K562 (cell line): ENCODE results near the gene TXLNA. TPM values are rescaled to one million over a fixed set of nuclear protein-coding genes. Genes with fewer than 3 reads are reported as not detected.

ENCODE experiments used
- ATAC-seq: fragments of 200-7000 bp; cut with Tn5 transposase; 3 replicates; pipeline ENCODE4 v1.9.1; 2020; ENCODE audit warnings: moderate library complexity
- BruUV-seq: library from RNA; stranded (reverse); fragments of 400-500 nt; replicated peaks from 2 replicates; lab custom pipeline; 2021; lab: Mats Ljungman, UMichigan
- CTCF ChIA-PET: fragments of 300-600 bp; formaldehyde crosslinking; extraction: SDS; loops from one replicate; lab custom pipeline; 2021; ENCODE audit warnings: low intra/inter-chr PET ratio; lab: Yijun Ruan, JAX
- POLR2A ChIA-PET: fragments of 300-600, 350-650 bp; sonication (Branson Sonifier 250); formaldehyde crosslinking; extraction: SDS; loops from one replicate; lab custom pipeline; 2021; ENCODE audit warnings: antibody characterized with exemption, inconsistent platforms; lab: Yijun Ruan, JAX
- DNase-seq, 4 experiments: peaks; one replicate each; pipeline versions ENCODE4 v3.0.0 to v3.0.0-alpha.2; 2011 to 2018; ENCODE audit warnings: low spot score in 3 of 4, mixed read lengths in 3 of 4; ENCODE audit errors: extremely low read depth in 1 of 4
- FAIRE-seq: peaks from 2 replicates; lab custom pipeline; 2011; peaks lifted over from hg19 to GRCh38; lab: Jason Lieb, UNC
- H2AFZ ChIP-seq: 2 replicates; pipeline ENCODE4 v1.6.0; 2011; ENCODE audit warnings: low read depth, low read length, control low read depth, inconsistent platforms
- H3K27ac ChIP-seq: fragments of 200-600 bp; 3 replicates; pipeline ENCODE4 v1.8.0; 2011; ENCODE audit warnings: low read depth, mild to moderate bottlenecking, control low read depth, inconsistent platforms, low read length, moderate library complexity, mixed read lengths; ENCODE audit errors: extremely low read depth
- H3K27me3 ChIP-seq, 2 experiments: fragments of 300-600 bp in 1 of 2; 2 replicates in 1 of 2; 3 replicates in 1 of 2; pipeline versions ENCODE4 v1.6.0 to v1.8.0; 2011; ENCODE audit warnings: inconsistent platforms in 2 of 2, low read length in 2 of 2, mild to moderate bottlenecking in 1 of 2, mixed read lengths in 1 of 2, moderate library complexity in 1 of 2; ENCODE audit not compliant: control insufficient read depth in 2 of 2, insufficient read depth in 2 of 2
- H3K36me3 ChIP-seq: fragments of 300-600 bp; 3 replicates; pipeline ENCODE4 v1.8.0; 2011; ENCODE audit warnings: mild to moderate bottlenecking, low read length, inconsistent platforms; ENCODE audit not compliant: control insufficient read depth, insufficient read depth
- H3K4me1 ChIP-seq, 2 experiments: fragments of 200-600 bp in 1 of 2; replicated peaks in 1 of 2; 2 replicates in 1 of 2; 3 replicates in 1 of 2; pipeline versions ENCODE4 v1.5.1 to v1.8.0; 2011; ENCODE audit warnings: inconsistent platforms in 2 of 2, low read length in 2 of 2, mild to moderate bottlenecking in 1 of 2, mixed read lengths in 1 of 2, moderate library complexity in 1 of 2; ENCODE audit not compliant: control insufficient read depth in 2 of 2, insufficient read depth in 2 of 2
- H3K4me2 ChIP-seq: 2 replicates; pipeline ENCODE4 v1.6.1; 2011; ENCODE audit warnings: low read length, control low read depth, inconsistent platforms, mixed read lengths; ENCODE audit not compliant: insufficient read depth
- H3K4me3 ChIP-seq: fragments of 200-600 bp; sonication (generic), shearing (Covaris generic); 2 replicates; pipeline ENCODE4 v1.5.1; 2016; ENCODE audit warnings: control low read depth, inconsistent platforms
- H3K79me2 ChIP-seq: fragments of 200-600 bp; 3 replicates; pipeline ENCODE4 v1.8.0; 2011; ENCODE audit warnings: low read length, inconsistent platforms; ENCODE audit not compliant: control insufficient read depth, insufficient read depth
- H3K9ac ChIP-seq, 2 experiments: 2 replicates each; pipeline versions ENCODE4 v1.6.0 to v1.6.1; 2011; ENCODE audit warnings: low read depth in 2 of 2, low read length in 2 of 2, control low read depth in 1 of 2, inconsistent platforms in 1 of 2, mild to moderate bottlenecking in 1 of 2, mixed read lengths in 1 of 2; ENCODE audit not compliant: insufficient read depth in 1 of 2
- H3K9me1 ChIP-seq: one replicate; pipeline ENCODE4 v1.6.0; 2011; ENCODE audit warnings: inconsistent platforms, mild to moderate bottlenecking, low read length, moderate library complexity; ENCODE audit not compliant: control insufficient read depth, insufficient read depth
- H3K9me3 ChIP-seq: replicated peaks from 2 replicates; pipeline ENCODE4 v1.5.1; 2011; ENCODE audit warnings: low read depth, low read length, inconsistent platforms; ENCODE audit not compliant: control insufficient read depth, insufficient read depth
- H4K20me1 ChIP-seq: replicated peaks from 2 replicates; pipeline ENCODE4 v1.6.1; 2011; ENCODE audit warnings: low read length, inconsistent platforms, mixed read lengths; ENCODE audit not compliant: control insufficient read depth, insufficient read depth
- ARID1B ChIP-seq: fragments of 450-650 bp; IDR thresholded peaks from 2 replicates; pipeline ENCODE4 v1.6.1; 2016; ENCODE audit warnings: antibody characterized with exemption, mild to moderate bottlenecking, inconsistent platforms
- BRD9 ChIP-seq: fragments of 450-650 bp; IDR thresholded peaks from 2 replicates; pipeline ENCODE4 v1.6.1; 2018; ENCODE audit warnings: low read depth; ENCODE audit not compliant: partially characterized antibody
- CC2D1A ChIP-seq: fragments of 450-650 bp; IDR thresholded peaks from 2 replicates; pipeline ENCODE4 v1.6.1; 2017; ENCODE audit warnings: mild to moderate bottlenecking
- CREM ChIP-seq: IDR thresholded peaks from 2 replicates; pipeline ENCODE4 v1.6.1; 2014; ENCODE audit warnings: antibody characterized with exemption, low read depth
- ELF1 ChIP-seq: fragments of 200-800 bp; sonication (Bioruptor generic); IDR thresholded peaks from 2 replicates; pipeline ENCODE4 v1.6.1; 2016; ENCODE audit warnings: missing genetic modification characterization, missing compliant biosample characterization
- ETV1 ChIP-seq: fragments of 450-650 bp; conservative IDR thresholded peaks from 2 replicates; pipeline ENCODE4 v1.6.1; 2016; ENCODE audit warnings: missing genetic modification characterization, control low read depth, low read depth, missing compliant biosample characterization
- FOS ChIP-seq: IDR thresholded peaks from 3 replicates; pipeline ENCODE4 v1.6.1; 2011; ENCODE audit not compliant: insufficient read length; ENCODE audit errors: extremely low read depth
- HNRNPH1 ChIP-seq: fragments of 200-400 bp; formaldehyde crosslinking; optimal IDR thresholded peaks from 2 replicates; pipeline ENCODE3; 2017; ENCODE audit warnings: low read depth, mild to moderate bottlenecking, low read length, moderate library complexity
- KAT7 ChIP-seq: sonication (generic); formaldehyde crosslinking; IDR thresholded peaks from 2 replicates; pipeline ENCODE4 v1.8.0; 2022; ENCODE audit warnings: missing genetic modification reagents, mild to moderate bottlenecking, borderline replicate concordance
- LARP7 ChIP-seq: fragments of 450-650 bp; IDR thresholded peaks from 2 replicates; pipeline ENCODE4 v1.6.1; 2016
- MYBL2 ChIP-seq, 2 experiments: fragments of 450-650 bp in 1 of 2; sonication (generic) in 1 of 2; formaldehyde crosslinking in 1 of 2; IDR thresholded peaks; 2 replicates each; pipeline versions ENCODE4 v1.6.1 to v1.8.1; 2017 to 2022; ENCODE audit warnings: borderline replicate concordance in 1 of 2, inconsistent platforms in 1 of 2, low read depth in 1 of 2, mild to moderate bottlenecking in 1 of 2, missing genetic modification reagents in 1 of 2, moderate library complexity in 1 of 2
- NCOA4 ChIP-seq: fragments of 450-650 bp; IDR thresholded peaks from 2 replicates; pipeline ENCODE4 v1.6.1; 2018; ENCODE audit warnings: mild to moderate bottlenecking; ENCODE audit not compliant: partially characterized antibody
- NR3C1 ChIP-seq: sonication (generic); formaldehyde crosslinking; IDR thresholded peaks from 2 replicates; pipeline ENCODE4 v1.8.1; 2022; ENCODE audit warnings: missing genetic modification reagents
- PML ChIP-seq: IDR thresholded peaks from 2 replicates; pipeline ENCODE4 v1.6.1; 2012; ENCODE audit warnings: low read length, inconsistent platforms
- TBL1XR1 ChIP-seq, 2 experiments: IDR thresholded peaks; 2 replicates each; pipeline ENCODE4 v1.6.1; 2012; ENCODE audit warnings: improper control_type of control experiment in 2 of 2, low read length in 2 of 2, mild to moderate bottlenecking in 1 of 2
- ZNF41 ChIP-seq: fragments of 250-450 bp; sonication (Bioruptor Pico); conservative IDR thresholded peaks from 2 replicates; pipeline ENCODE4 v1.4.0; 2020; ENCODE audit warnings: mild to moderate bottlenecking
- ZNF431 ChIP-seq: sonication (generic); formaldehyde crosslinking; IDR thresholded peaks from 2 replicates; pipeline ENCODE4 v1.8.0; 2022; ENCODE audit warnings: mild to moderate bottlenecking, missing genetic modification reagents
- whole genome bisulfite sequencing: fragments of 100-300 bp; shearing (Covaris generic); methylation state at CpG from one replicate; pipeline ENCODE4 v1.1.6; 2016; ENCODE audit warnings: low coverage, mixed read lengths; ENCODE audit not compliant: insufficient coverage; ENCODE audit errors: missing lambda C conversion rate; 5-methylcytosine and 5-hydroxymethylcytosine counted together
- in situ Hi-C: fragments of 300-500 bp; cut with MboI; formaldehyde crosslinking; loops from 4 replicates; pipeline ENCODE4 v1.15.0; 2018; ENCODE audit warnings: inconsistent platforms, mixed read lengths
- intact Hi-C: fragments of 100-400 bp; cut with micrococcal nuclease; formaldehyde crosslinking; loops from 2 replicates; pipeline ENCODE4 v1.14.2; 2022
- polyA plus RNA-seq, 8 experiments: library from polyadenylated mRNA; depleted of rRNA in 4 of 8; stranded (reverse) in 5 of 8; unstranded in 3 of 8; fragments of >200 nt; fragmentation: Nextera tagmentation in 2 of 8; fragmentation: Illumina TruSeq in 1 of 8; extraction: Ambion mirVana in 2 of 8; extraction: Trizol in 1 of 8; gene quantifications; 2 replicates each; pipeline versions ENCODE4 v1.2.1 to v1.2.3, GENCODE V29; 2011 to 2014; ENCODE audit warnings: inconsistent platforms in 1 of 8, missing spikeins in 1 of 8
- total RNA-seq, 7 experiments: library from RNA; depleted of rRNA in 6 of 7; stranded (reverse); fragments of >200 nt in 6 of 7; fragmentation: Illumina TruSeq in 2 of 7; extraction: Trizol in 2 of 7; gene quantifications; 2 replicates each; pipeline versions ENCODE4 v1.2.1 to v1.2.3, GENCODE V29; 2011 to 2021; ENCODE audit warnings: low replicate concordance in 1 of 7
- TF ChIP-seq, protein P1 (sequence below), 2 experiments: fragments of 450-650 bp in 1 of 2; IDR thresholded peaks; 2 replicates each; pipeline ENCODE4 v1.6.1; 2011 to 2017; ENCODE audit warnings: low read depth in 2 of 2, antibody characterized with exemption in 1 of 2, borderline replicate concordance in 1 of 2, low read length in 1 of 2, mild to moderate bottlenecking in 1 of 2, mixed read lengths in 1 of 2; ENCODE audit not compliant: control insufficient read depth in 1 of 2

TXLNA gene
- total and polyA plus RNA-seq, 9 of the 15 experiments (the other 6 are each of a cell fraction or from before 2014, with no cell fraction given) = 9.2 to 54.5 (median 39.3) TPM

DNA sequence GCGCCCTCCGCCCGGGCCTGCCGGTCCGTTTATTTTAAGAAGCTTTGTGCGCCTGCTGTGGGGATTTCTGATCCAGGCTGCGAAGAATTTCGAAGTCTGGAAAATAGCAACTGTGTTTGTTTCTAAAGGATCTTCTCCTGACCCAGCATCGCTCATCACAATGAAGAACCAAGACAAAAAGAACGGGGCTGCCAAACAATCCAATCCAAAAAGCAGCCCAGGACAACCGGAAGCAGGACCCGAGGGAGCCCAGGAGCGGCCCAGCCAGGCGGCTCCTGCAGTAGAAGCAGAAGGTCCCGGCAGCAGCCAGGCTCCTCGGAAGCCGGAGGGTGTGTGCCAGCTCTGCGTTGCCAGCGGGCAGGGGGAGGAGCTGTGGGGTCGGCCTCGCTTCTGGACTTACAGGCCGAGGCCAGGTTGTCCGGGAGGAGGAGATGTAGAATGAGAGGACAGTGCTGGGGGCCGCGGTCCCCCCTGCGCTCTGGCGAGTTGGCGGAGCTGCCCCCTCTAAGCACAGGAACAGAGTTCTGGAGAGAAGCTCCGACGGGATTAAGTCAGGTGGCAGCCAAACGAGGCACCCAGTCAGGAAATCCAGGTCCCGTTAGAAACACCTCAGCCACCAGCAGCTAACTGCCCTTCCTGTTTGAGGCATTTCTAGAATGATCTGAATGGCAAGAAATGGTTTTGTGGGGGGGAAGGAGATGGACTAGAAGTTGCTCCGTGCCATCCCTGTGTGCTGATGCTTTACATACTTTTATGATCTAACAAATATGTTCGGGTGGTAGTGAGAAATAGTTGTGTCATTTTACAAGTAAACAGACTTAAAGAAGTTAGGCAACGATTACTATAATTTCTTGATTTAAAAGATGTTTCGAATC, 948 bp downstream of the TXLNA start:
- in situ Hi-C loops (no loop called here), intact Hi-C loops (loop anchor here (5.0 to 10.0 kb wide), 2 partner anchors 53 to 166 kb away; partner anchors contain the start of gene KHDRBS1)
- FAIRE-seq (peak; percentile 54), ATAC-seq (peak; percentile 25), DNase-seq (peak; percentile 56 to 66 (median 61))
- Histone ChIP-seq H3K79me2 (peaks cover 55% of the 10 kb centered on the region), H3K27me3 (no peaks in the 10 kb centered on the region), H3K9me3 (no peaks in the 10 kb centered on the region), H3K4me3 (peak overlapping the region; percentile 77), H3K36me3 (peaks cover 44% of the 10 kb centered on the region), H3K4me1 (peaks cover 25 to 30% of the 10 kb centered on the region in 2 experiments), H3K4me2 (peak overlapping the region; percentile 92), H3K27ac (peak overlapping the region; percentile 89), H3K9ac (peak overlapping the region; percentile 94 to 97), H2AFZ (peak overlapping the region; percentile 97), H3K9me1 (peaks cover 4% of the 10 kb centered on the region), H4K20me1 (no peaks in the 10 kb centered on the region; the same call in 1 of the 2 replicates)
- CTCF ChIA-PET = interaction anchor here (0.7 kb wide), 1 partner anchor 12 kb away, joined by 3 read pairs; no protein-coding TSS in a partner anchor
- 1% methylated on average over 36 of the region's 36 CpGs for whole genome bisulfite sequencing
- no TSS peak for BruUV-seq
- POLR2A ChIA-PET = interaction anchor here (0.6 to 11.6 kb wide), 14 partner anchors 7 to 177 kb away, joined by 3 to 201 read pairs (median 3); partner anchors contain the start of genes CCDC28B, HDAC1 and KPNA6
- TF ChIP-seq ZNF41 (CRISPR knock-in tag) (no peak), NCOA4 (no peak), PML (peak; percentile 9), ETV1 (tag) (peak; percentile 67; the same call in 1 of the 2 replicates), TBL1XR1 (IDR thresholded peaks at IDR 0.05; ENCODE audit: low read length in 2 of 2) (peak in 1 of 2 experiments; percentile 8; a peak in 1 of 4 replicates), CREM (peak; percentile 1; the same call in 1 of the 2 replicates), MYBL2 (IDR thresholded peaks at IDR 0.05; ENCODE audit: low read depth) (no peak), MYBL2 (CRISPR knock-in tag; IDR thresholded peaks at IDR 0.05; ENCODE audit: borderline replicate concordance) (no peak), BRD9 (peak; percentile 20), ARID1B (no peak), HNRNPH1 (no peak), NR3C1 (CRISPR knock-in tag) (no peak), KAT7 (peak; percentile 64), ZNF431 (CRISPR knock-in tag) (no peak), FOS (no peak), CC2D1A (0 out of 2 replicates have a peak, but pooled peaks have one; percentile 9), LARP7 (0 out of 2 replicates have a peak, but pooled peaks have one; percentile 20), ELF1 (tag) (peak; percentile 16; the same call in 1 of the 2 replicates)
- TF ChIP-seq, protein P1, sequence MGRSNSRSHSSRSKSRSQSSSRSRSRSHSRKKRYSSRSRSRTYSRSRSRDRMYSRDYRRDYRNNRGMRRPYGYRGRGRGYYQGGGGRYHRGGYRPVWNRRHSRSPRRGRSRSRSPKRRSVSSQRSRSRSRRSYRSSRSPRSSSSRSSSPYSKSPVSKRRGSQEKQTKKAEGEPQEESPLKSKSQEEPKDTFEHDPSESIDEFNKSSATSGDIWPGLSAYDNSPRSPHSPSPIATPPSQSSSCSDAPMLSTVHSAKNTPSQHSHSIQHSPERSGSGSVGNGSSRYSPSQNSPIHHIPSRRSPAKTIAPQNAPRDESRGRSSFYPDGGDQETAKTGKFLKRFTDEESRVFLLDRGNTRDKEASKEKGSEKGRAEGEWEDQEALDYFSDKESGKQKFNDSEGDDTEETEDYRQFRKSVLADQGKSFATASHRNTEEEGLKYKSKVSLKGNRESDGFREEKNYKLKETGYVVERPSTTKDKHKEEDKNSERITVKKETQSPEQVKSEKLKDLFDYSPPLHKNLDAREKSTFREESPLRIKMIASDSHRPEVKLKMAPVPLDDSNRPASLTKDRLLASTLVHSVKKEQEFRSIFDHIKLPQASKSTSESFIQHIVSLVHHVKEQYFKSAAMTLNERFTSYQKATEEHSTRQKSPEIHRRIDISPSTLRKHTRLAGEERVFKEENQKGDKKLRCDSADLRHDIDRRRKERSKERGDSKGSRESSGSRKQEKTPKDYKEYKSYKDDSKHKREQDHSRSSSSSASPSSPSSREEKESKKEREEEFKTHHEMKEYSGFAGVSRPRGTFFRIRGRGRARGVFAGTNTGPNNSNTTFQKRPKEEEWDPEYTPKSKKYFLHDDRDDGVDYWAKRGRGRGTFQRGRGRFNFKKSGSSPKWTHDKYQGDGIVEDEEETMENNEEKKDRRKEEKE (IDR thresholded peaks at IDR 0.05; ENCODE audit: borderline replicate concordance in 1 of 2, control insufficient read depth in 1 of 2, low read depth in 2 of 2, low read length in 1 of 2) = 0 out of 4 replicates have a peak, but pooled peaks of 1 of the 2 experiments have one; percentile 36
